SKM-1 treated with dmso at 0.1 percent for 144 hours (cell line): Measurements from ENCODE around the gene REXO5.
"Not testable (repeated sequence)": the region's sequence is repeated elsewhere in the genome, so short reads cannot be mapped to it uniquely, and the experiment has no call there.

Experiments
- DNase-seq: peaks from one replicate; lab custom pipeline; 2025; ENCODE audit not compliant: unreplicated experiment; lab: John Stamatoyannopoulos, UW

REXO5 gene

GRCh38 chr16:20806168-20807050 is at the start of gene REXO5, which contains the start of gene ERI2:
TSS of gene REXO5 (plus strand) at chr16:20806527. CDS start at chr16:20806954, 427 bp downstream.
TSS of gene ERI2 (minus strand) at chr16:20806472. CDS start at chr16:20806430, 42 bp downstream.
- DNase-seq: peak; percentile 85

GRCh38 chr16:20760346-20760745 is 46.0 kb upstream of the REXO5 start:
- no peak for DNase-seq

GRCh38 chr16:20761175-20761574 is 45.2 kb upstream of the REXO5 start:
- DNase-seq: no peak

- no peak for DNase-seq
Observed at GRCh38 chr16:20762404-20763123, 43.8 kb upstream of the REXO5 start.

GRCh38 chr16:20763461-20764232 is 42.7 kb upstream of the REXO5 start, which contains the start of gene ACSM3:
TSS of gene ACSM3 (plus strand) at chr16:20764014. CDS start at chr16:20770035, 6,021 bp downstream.
- DNase-seq: peak; percentile 15

- DNase-seq: not testable (repeated sequence)
Observed at GRCh38 chr16:20764448-20764847, 41.9 kb upstream of the REXO5 start.

GRCh38 chr16:20765732-20766131 is 40.6 kb upstream of the REXO5 start:
- no peak for DNase-seq

- no peak for DNase-seq
Observed at GRCh38 chr16:20766294-20766693, 40.0 kb upstream of the REXO5 start.

- DNase-seq: no peak
Observed at GRCh38 chr16:20767577-20767976, 38.8 kb upstream of the REXO5 start.

GRCh38 chr16:20768121-20768520 is 38.2 kb upstream of the REXO5 start:
- DNase-seq: no peak

GRCh38 chr16:20768818-20769217 is 37.5 kb upstream of the REXO5 start:
- DNase-seq: no peak

- no peak for DNase-seq
Observed at GRCh38 chr16:20773679-20774078, 32.6 kb upstream of the REXO5 start.

GRCh38 chr16:20774703-20775362 is 31.5 kb upstream of the REXO5 start:
- DNase-seq: peak; percentile 56

GRCh38 chr16:20781697-20782096 is 24.6 kb upstream of the REXO5 start:
- peak; percentile 78 for DNase-seq

GRCh38 chr16:20782470-20782869 is 23.9 kb upstream of the REXO5 start:
- DNase-seq: no peak

GRCh38 chr16:20784204-20784603 is 22.1 kb upstream of the REXO5 start:
- no peak for DNase-seq

GRCh38 chr16:20789130-20789529 is 17.2 kb upstream of the REXO5 start:
- no peak for DNase-seq

GRCh38 chr16:20791923-20792612 is 14.3 kb upstream of the REXO5 start:
- no peak for DNase-seq

GRCh38 chr16:20798364-20798763 is 8.0 kb upstream of the REXO5 start:
- DNase-seq: no peak

- DNase-seq: peak; percentile 28
Observed at GRCh38 chr16:20799599-20799998, 6.7 kb upstream of the REXO5 start.
